ENCODE results near the gene RUFY3.

Gene RUFY3

GRCh38 chr4:70721747-70722146 lies at the start of gene RUFY3:
RUFY3 (plus strand) TSS chr4:70721964; CDS start chr4:70722574, 610 bp downstream.
- H3K27me3 Mint-ChIP-seq (ENCODE audit: low read depth, poor library complexity), result peaks cover 5% of the 10 kb centered on the region
- H3K36me3 Mint-ChIP-seq (ENCODE audit: low read depth), result peaks cover 3% of the 10 kb centered on the region
- H3K4me3 Mint-ChIP-seq, result peak within 1 kb of the TSS; percentile 81
- no peak for TF ChIP-seq CTCF (IDR thresholded peaks at IDR 0.05)
- no peaks in the 10 kb centered on the region for H3K9me3 Mint-ChIP-seq
- peaks cover 22% of the 10 kb centered on the region for H3K4me1 Mint-ChIP-seq
- peak within 1 kb of the TSS; percentile 90 for H3K27ac Mint-ChIP-seq
- DNase-seq, result no peak

GRCh38 chr4:70674191-70674590 lies 47.6 kb upstream of the RUFY3 start:
- Mint-ChIP-seq H3K9me3 (no peaks in the 10 kb centered on the region), H3K27me3 (ENCODE audit: low read depth, poor library complexity) (peaks cover 21% of the 10 kb centered on the region)
- no peak for DNase-seq

GRCh38 chr4:70674731-70675130 lies 47.0 kb upstream of the RUFY3 start:
- Mint-ChIP-seq H3K27ac (no peak overlapping the region), H3K4me3 (no peak overlapping the region), H3K27me3 (ENCODE audit: low read depth, poor library complexity) (peaks cover 21% of the 10 kb centered on the region), H3K4me1 (no peaks in the 10 kb centered on the region), H3K9me3 (no peaks in the 10 kb centered on the region), H3K36me3 (ENCODE audit: low read depth) (no peaks in the 10 kb centered on the region)
- DNase-seq, result no peak
- no peak for TF ChIP-seq CTCF (IDR thresholded peaks at IDR 0.05)

More at GRCh38 chr4:70674191-70674590, 47.6 kb upstream of the RUFY3 start:
- H3K4me3 Mint-ChIP-seq, result no peak overlapping the region
- no peaks in the 10 kb centered on the region for H3K4me1 Mint-ChIP-seq
- H3K36me3 Mint-ChIP-seq (ENCODE audit: low read depth), result no peaks in the 10 kb centered on the region
- TF ChIP-seq CTCF (IDR thresholded peaks at IDR 0.05), result no peak
- H3K27ac Mint-ChIP-seq, result no peak overlapping the region

GRCh38 chr4:70676554-70677090 lies 45.1 kb upstream of the RUFY3 start:
- TF ChIP-seq CTCF (IDR thresholded peaks at IDR 0.05), result no peak
- H3K27me3 Mint-ChIP-seq (ENCODE audit: low read depth, poor library complexity), result peaks cover 11% of the 10 kb centered on the region
- no peak overlapping the region for H3K4me3 Mint-ChIP-seq
- H3K27ac Mint-ChIP-seq, result no peak overlapping the region
- DNase-seq, result no peak
- no peaks in the 10 kb centered on the region for H3K9me3 Mint-ChIP-seq
- H3K36me3 Mint-ChIP-seq (ENCODE audit: low read depth), result no peaks in the 10 kb centered on the region
- H3K4me1 Mint-ChIP-seq, result no peaks in the 10 kb centered on the region

GRCh38 chr4:70678383-70678999 lies 43.3 kb upstream of the RUFY3 start:
- H3K9me3 Mint-ChIP-seq, result no peaks in the 10 kb centered on the region
- TF ChIP-seq CTCF (IDR thresholded peaks at IDR 0.05), result no peak
- H3K27ac Mint-ChIP-seq, result no peak overlapping the region
- H3K4me1 Mint-ChIP-seq, result no peaks in the 10 kb centered on the region
- no peak overlapping the region for H3K4me3 Mint-ChIP-seq
- no peak for DNase-seq
- no peaks in the 10 kb centered on the region for H3K36me3 Mint-ChIP-seq (ENCODE audit: low read depth)
- peaks cover 12% of the 10 kb centered on the region for H3K27me3 Mint-ChIP-seq (ENCODE audit: low read depth, poor library complexity)

- no peak for TF ChIP-seq CTCF (IDR thresholded peaks at IDR 0.05)
- Mint-ChIP-seq H3K36me3 (ENCODE audit: low read depth) (no peaks in the 10 kb centered on the region), H3K27me3 (ENCODE audit: low read depth, poor library complexity) (peaks cover 21% of the 10 kb centered on the region), H3K9me3 (no peaks in the 10 kb centered on the region), H3K4me1 (no peaks in the 10 kb centered on the region), H3K4me3 (no peak overlapping the region), H3K27ac (no peak overlapping the region)
- no peak for DNase-seq
Observed at GRCh38 chr4:70680934-70681333, 40.8 kb upstream of the RUFY3 start.

Data from nephron progenitor cell (in vitro differentiated cells).